Skeletal muscle tissue (tissue), 4 donors: Measurements from ENCODE around the gene IGF2BP1. TPM values are rescaled to one million over a fixed set of nuclear protein-coding genes. Genes with fewer than 3 reads are reported as not detected.

Source experiments
- H3K27ac ChIP-seq: one replicate; pipeline ENCODE4 v1.7.0; 2013; ENCODE audit warnings: mild to moderate bottlenecking, low read depth, low read length, inconsistent platforms
- H3K27me3 ChIP-seq, 3 donors: one replicate each; pipeline ENCODE4 v1.7.0; 2013; ENCODE audit warnings: low read length in 3 of 3; ENCODE audit not compliant: control insufficient read depth in 3 of 3, insufficient read depth in 3 of 3
- H3K36me3 ChIP-seq, 3 donors: one replicate each; pipeline ENCODE4 v1.7.0; 2013; ENCODE audit warnings: low read length in 3 of 3; ENCODE audit not compliant: control insufficient read depth in 3 of 3, insufficient read depth in 3 of 3
- H3K4me1 ChIP-seq, 3 donors: one replicate each; pipeline ENCODE4 v1.7.0; 2013; ENCODE audit warnings: low read length in 3 of 3, mild to moderate bottlenecking in 3 of 3; ENCODE audit not compliant: control insufficient read depth in 3 of 3, insufficient read depth in 3 of 3
- H3K4me3 ChIP-seq, 3 donors: one replicate each; pipeline ENCODE4 v1.7.0; 2013; ENCODE audit warnings: low read length in 3 of 3
- H3K9ac ChIP-seq, 3 donors: one replicate each; pipeline ENCODE4 v1.7.0; 2013; ENCODE audit warnings: low read length in 3 of 3, mild to moderate bottlenecking in 3 of 3, moderate library complexity in 2 of 3, low read depth in 1 of 3
- H3K9me3 ChIP-seq, 3 donors: one replicate each; pipeline ENCODE4 v1.7.0; 2013; ENCODE audit warnings: low read length in 3 of 3; ENCODE audit not compliant: control insufficient read depth in 3 of 3
- total RNA-seq: library from RNA; depleted of rRNA; stranded (reverse); fragments of >200 nt; gene quantifications from one replicate; pipeline ENCODE4 v1.2.3, GENCODE V29; 2014
- donor health status: Osteomylitis.

The IGF2BP1 gene
- total RNA-seq, 1 donor from 2014 or later: 4.7 TPM

DNA sequence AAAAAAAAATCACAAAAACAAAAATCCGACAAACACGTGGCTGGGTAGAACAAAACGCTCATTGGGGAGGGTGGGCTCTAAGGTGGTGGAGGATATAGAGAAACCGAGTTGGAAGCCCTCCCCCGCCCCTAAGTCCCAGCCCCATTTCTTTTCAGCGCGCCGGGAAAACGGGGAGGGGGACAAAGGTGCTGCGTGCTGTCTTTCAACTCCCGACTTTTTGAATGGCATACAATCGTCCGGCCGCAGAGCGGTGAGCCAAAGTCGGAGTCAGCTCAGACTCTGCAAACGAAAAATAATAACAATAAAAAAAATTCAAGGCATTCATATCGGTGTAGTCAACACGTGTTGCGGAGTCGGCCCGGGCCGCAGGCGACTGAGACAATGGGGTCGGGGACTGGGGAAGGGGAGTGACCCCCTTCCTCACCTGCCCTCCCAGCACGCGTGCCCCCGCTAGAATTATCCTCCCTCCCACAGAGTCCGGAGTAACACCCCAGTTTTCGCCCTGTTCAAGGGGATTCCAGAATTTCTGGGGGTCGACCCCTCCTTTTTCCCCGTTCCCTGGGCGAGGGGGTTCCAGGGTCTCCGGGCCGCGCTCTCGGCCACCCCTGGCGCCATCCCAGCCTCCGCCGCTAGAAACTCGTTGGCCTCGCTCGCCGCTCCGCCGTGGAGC is 1.7 kb upstream of the IGF2BP1 start:
- no peak overlapping the region for H3K9ac ChIP-seq
- H3K9me3 ChIP-seq: no peaks in the 10 kb centered on the region
- H3K4me3 ChIP-seq: no peak overlapping the region
- H3K4me1 ChIP-seq: peaks cover 3 to 17% (median 11%) of the 10 kb centered on the region in 3 donors
- no peak overlapping the region for H3K27ac ChIP-seq
- H3K27me3 ChIP-seq: peaks cover 77 to 83% (median 81%) of the 10 kb centered on the region in 3 donors
- H3K36me3 ChIP-seq: no peaks in the 10 kb centered on the region

GRCh38 chr17:48995974-48996721 is 1.0 kb upstream of the IGF2BP1 start:
- peaks cover 79 to 87% (median 83%) of the 10 kb centered on the region in 3 donors for H3K27me3 ChIP-seq
- H3K36me3 ChIP-seq: no peaks in the 10 kb centered on the region
- H3K9ac ChIP-seq: no peak overlapping the region
- H3K9me3 ChIP-seq: no peaks in the 10 kb centered on the region
- H3K27ac ChIP-seq: no peak overlapping the region
- no peak overlapping the region for H3K4me3 ChIP-seq
- peaks cover 3 to 17% (median 11%) of the 10 kb centered on the region in 3 donors for H3K4me1 ChIP-seq

DNA sequence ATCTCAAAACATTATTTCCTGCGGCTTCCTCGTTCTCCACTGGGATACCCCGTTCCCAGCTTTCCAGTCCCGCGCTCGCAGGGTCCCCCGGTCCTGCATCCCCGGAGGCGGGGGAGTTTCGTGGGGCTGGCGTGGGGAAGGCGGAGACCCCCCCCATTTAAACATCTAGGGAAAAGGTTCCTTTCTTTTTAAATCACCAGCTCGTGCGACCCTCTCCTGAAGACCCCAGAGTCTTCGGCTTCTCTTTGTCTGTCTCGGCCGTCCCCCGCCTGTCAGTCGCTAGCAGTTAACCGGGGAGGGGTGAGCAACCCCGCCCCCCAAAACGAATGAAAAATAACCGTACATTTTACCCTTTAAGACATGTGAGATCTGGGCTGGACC is 473 bp upstream of the IGF2BP1 start:
- no peak overlapping the region for H3K9ac ChIP-seq

DNA sequence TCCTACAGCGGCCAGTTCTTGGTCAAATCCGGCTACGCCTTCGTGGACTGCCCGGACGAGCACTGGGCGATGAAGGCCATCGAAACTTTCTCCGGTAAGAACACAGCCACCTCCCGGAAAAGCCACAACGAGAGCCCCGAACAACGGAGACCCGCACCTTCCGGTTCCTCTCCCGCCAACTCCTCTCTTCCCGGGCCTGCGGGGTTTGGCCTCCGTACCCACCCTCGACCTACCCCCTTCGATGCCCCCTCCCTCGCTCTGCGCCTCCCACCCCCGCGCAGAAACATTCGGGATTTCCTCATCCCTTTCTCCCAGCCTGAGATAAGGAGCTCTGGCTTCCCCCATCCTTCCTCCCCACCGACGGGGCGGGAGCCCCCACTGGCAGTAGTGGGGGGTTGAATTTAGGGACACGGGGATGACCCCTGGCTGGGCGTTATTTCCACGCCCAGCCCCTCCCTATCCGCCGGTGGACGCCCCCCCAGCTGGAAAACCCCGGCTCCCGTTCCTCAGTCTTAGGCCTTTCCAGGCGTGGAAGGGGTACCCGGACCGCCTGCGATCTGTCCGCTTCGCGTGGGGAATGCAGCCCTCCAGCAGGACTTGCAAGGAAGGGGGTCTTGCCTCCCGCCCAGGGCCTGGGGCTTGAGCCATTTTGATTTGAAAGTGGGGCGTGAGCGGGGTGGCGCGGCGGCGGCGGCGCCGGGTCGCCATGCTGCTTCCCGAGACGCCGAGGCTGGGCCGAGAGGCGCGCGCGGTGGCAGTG is 822 bp downstream of the IGF2BP1 start:
- peak overlapping the region in 1 of 3 donors; percentile 41 for H3K4me3 ChIP-seq
- H3K27me3 ChIP-seq: peaks cover 77 to 96% (median 84%) of the 10 kb centered on the region in 3 donors
- no peaks in the 10 kb centered on the region for H3K36me3 ChIP-seq
- H3K9me3 ChIP-seq: no peaks in the 10 kb centered on the region
- no peak overlapping the region for H3K27ac ChIP-seq
- no peak overlapping the region for H3K9ac ChIP-seq
- peaks cover 3 to 17% (median 11%) of the 10 kb centered on the region in 3 donors for H3K4me1 ChIP-seq

More for the DNA sequence above, 473 bp upstream of the IGF2BP1 start:
- Histone ChIP-seq H3K4me3 (no peak overlapping the region), H3K27ac (no peak overlapping the region), H3K9me3 (no peaks in the 10 kb centered on the region), H3K27me3 (peaks cover 83 to 93% (median 84%) of the 10 kb centered on the region in 3 donors), H3K36me3 (no peaks in the 10 kb centered on the region), H3K4me1 (peaks cover 3 to 17% (median 11%) of the 10 kb centered on the region in 3 donors)

DNA sequence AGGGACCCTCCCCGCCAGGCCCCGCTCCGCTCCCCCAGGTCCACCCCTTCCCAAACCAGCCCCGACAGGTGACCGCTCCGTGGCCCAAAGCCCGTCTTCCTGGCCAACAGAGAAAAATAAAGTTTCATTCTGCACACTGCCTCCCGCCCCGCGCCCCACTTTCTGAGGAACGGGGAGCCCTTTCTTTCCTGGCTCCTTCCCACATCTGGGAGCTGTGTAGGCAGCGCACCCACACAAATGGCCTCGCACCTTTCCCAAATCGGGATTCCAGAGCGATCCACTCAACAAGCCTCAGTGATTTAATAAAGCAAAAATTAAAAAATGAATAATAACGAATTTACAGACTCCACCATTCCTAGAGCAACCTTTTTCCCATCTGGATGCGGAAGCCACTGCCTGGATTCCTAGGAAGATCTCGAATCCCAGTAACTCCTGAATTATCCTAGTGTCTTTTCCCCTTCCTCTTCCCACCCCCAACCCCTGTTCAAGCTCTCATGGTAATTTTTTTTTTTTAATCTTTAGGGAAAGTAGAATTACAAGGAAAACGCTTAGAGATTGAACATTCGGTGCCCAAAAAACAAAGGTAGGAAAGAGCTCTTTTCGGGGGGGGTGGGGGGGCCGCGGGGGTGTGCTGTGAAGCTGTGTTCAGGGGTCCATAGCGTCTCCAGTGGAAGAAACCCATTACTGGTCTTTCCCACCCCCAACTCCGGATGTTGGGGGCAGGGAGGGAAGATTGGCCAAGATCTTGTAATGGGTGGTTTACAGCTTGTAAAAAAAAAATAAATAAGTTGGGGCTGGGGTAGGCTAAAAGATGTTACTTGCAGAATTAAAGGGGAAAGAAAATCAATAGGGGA is 1.6 kb downstream of the IGF2BP1 start:
- Histone ChIP-seq H3K9ac (no peak overlapping the region), H3K27ac (no peak overlapping the region), H3K27me3 (peaks cover 81 to 95% (median 85%) of the 10 kb centered on the region in 3 donors), H3K9me3 (no peaks in the 10 kb centered on the region), H3K4me3 (no peak overlapping the region), H3K4me1 (peaks cover 3 to 17% (median 11%) of the 10 kb centered on the region in 3 donors), H3K36me3 (no peaks in the 10 kb centered on the region)

DNA sequence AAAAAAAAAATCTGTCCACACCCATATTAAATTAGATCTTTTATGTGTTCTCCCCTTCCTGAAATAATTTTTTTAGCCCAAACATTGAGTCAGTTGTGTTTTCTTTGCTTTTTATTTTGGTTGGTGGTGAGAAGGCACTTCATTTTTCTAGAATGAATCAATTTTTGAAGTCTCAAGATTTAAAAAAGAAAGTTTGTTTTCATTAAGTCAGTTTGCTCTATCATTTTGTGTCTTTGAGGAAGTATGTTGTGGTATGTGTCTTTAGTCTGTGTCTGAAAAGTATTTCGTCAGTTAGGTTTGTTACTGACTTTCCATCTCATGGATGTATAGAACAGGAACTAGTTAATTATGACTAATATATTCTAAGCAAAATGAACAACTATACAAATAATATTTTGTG is 3.8 kb downstream of the IGF2BP1 start:
- Histone ChIP-seq H3K4me3 (no peak overlapping the region), H3K27me3 (peaks cover 82 to 90% (median 86%) of the 10 kb centered on the region in 3 donors), H3K9me3 (no peaks in the 10 kb centered on the region), H3K4me1 (peaks cover 3 to 11% (median 6%) of the 10 kb centered on the region in 3 donors), H3K27ac (no peak overlapping the region), H3K36me3 (no peaks in the 10 kb centered on the region), H3K9ac (no peak overlapping the region)

DNA sequence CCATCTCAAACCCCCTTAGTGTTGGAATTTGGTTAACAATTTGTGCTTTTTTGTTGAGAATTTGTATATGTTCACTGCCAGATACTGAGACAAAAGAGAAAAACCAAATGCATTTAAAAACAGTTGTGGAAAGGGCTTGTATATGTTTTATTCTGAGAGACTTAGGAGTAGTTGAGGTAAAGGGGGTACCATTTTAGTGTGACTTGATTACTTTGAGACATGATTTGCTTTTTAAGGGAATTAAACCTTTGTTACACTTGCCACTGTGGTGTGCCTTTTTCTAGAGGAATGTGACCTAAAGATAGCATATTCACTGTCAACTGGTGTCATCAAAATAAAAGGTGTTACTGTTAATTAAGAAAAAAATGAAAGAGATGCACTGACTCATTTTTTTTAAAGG is 4.5 kb downstream of the IGF2BP1 start:
- Histone ChIP-seq H3K4me1 (peaks cover 0 to 6% (median 6%) of the 10 kb centered on the region in 3 donors), H3K9me3 (no peaks in the 10 kb centered on the region), H3K4me3 (no peak overlapping the region), H3K27me3 (peaks cover 82 to 89% (median 86%) of the 10 kb centered on the region in 3 donors), H3K27ac (no peak overlapping the region), H3K9ac (no peak overlapping the region), H3K36me3 (no peaks in the 10 kb centered on the region)

DNA sequence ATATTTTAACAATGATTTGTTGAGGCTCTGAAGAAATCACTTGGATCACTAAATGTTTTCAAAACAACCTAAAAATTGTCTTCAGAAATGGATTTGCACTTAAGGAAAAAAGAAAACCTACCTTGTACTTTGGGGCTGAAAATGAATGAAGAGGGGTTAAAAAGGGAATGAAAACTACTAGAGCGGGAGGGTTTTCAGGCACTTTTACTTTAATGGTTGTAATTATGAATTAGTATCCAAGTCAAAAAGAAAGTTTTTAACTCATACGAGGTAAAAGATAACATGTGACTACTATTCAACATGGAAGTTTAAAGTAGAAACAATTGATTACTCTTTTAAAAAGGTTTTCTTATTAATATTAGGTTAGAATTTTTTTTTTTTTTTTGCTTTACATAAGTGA is 5.1 kb downstream of the IGF2BP1 start:
- peaks cover 0 to 5% (median 5%) of the 10 kb centered on the region in 3 donors for H3K4me1 ChIP-seq
- peaks cover 83 to 89% (median 88%) of the 10 kb centered on the region in 3 donors for H3K27me3 ChIP-seq
- H3K4me3 ChIP-seq: no peak overlapping the region
- H3K36me3 ChIP-seq: no peaks in the 10 kb centered on the region
- H3K9me3 ChIP-seq: no peaks in the 10 kb centered on the region
- H3K9ac ChIP-seq: no peak overlapping the region
- no peak overlapping the region for H3K27ac ChIP-seq

- no peak overlapping the region for H3K27ac ChIP-seq
- no peaks in the 10 kb centered on the region for H3K9me3 ChIP-seq
- H3K4me1 ChIP-seq: peaks cover 0 to 2% (median under 1%) of the 10 kb centered on the region in 3 donors
- H3K9ac ChIP-seq: no peak overlapping the region
- H3K4me3 ChIP-seq: no peak overlapping the region
- no peaks in the 10 kb centered on the region for H3K36me3 ChIP-seq
- H3K27me3 ChIP-seq: peaks cover 83 to 88% (median 86%) of the 10 kb centered on the region in 3 donors
Observed at GRCh38 chr17:49002766-49003165, 5.6 kb downstream of the IGF2BP1 start.
